H1 (cell line): Measurements from ENCODE around the gene ZBTB40. TPM values are rescaled to one million over a fixed set of nuclear protein-coding genes. Genes with fewer than 3 reads are reported as not detected.

Experiments used
- CTCF ChIA-PET: fragments of 300-600 bp; sonication (Branson Sonifier 250); formaldehyde crosslinking; loops from one replicate; lab custom pipeline; 2021; ENCODE audit not compliant: partially characterized antibody; lab: Charles Lee
- POLR2A ChIA-PET: fragments of 300-600 bp; sonication (Branson Sonifier 250); formaldehyde crosslinking; loops from one replicate; lab custom pipeline; 2021; ENCODE audit warnings: inconsistent platforms; ENCODE audit not compliant: partially characterized antibody; lab: Charles Lee
- DNase-seq, 2 experiments: peaks; one replicate each; pipeline versions ENCODE4 v3.0.0 to v3.0.0-alpha.2; 2010 to 2022; ENCODE audit warnings: low spot score in 2 of 2, low read depth in 1 of 2, mixed read lengths in 1 of 2
- FAIRE-seq: peaks from 2 replicates; lab custom pipeline; 2011; peaks lifted over from hg19 to GRCh38; lab: Jason Lieb, UNC
- H2AFZ ChIP-seq: 2 replicates; pipeline ENCODE4 v1.8.1; 2012; ENCODE audit warnings: low read length, inconsistent platforms
- H2AK5ac ChIP-seq: 2 replicates; pipeline ENCODE4 v1.6.1; 2013; ENCODE audit warnings: low read depth, low read length
- H2BK120ac ChIP-seq: replicated peaks from 2 replicates; pipeline ENCODE3; 2013; ENCODE audit warnings: low read depth, low read length, inconsistent platforms
- H2BK12ac ChIP-seq: 2 replicates; pipeline ENCODE4 v1.6.1; 2013; ENCODE audit warnings: low read depth, low read length
- H2BK15ac ChIP-seq: 2 replicates; pipeline ENCODE4 v1.6.1; 2013; ENCODE audit warnings: low read length
- H2BK20ac ChIP-seq: 2 replicates; pipeline ENCODE4 v1.6.1; 2013; ENCODE audit warnings: low read length
- H2BK5ac ChIP-seq: 2 replicates; pipeline ENCODE4 v1.6.1; 2013; ENCODE audit warnings: low read depth, low read length
- H3K14ac ChIP-seq: 2 replicates; pipeline ENCODE4 v1.6.1; 2013; ENCODE audit warnings: inconsistent platforms; ENCODE audit not compliant: insufficient read length
- H3K18ac ChIP-seq: 2 replicates; pipeline ENCODE4 v1.6.1; 2013; ENCODE audit warnings: low read length; ENCODE audit errors: extremely low read depth
- H3K23ac ChIP-seq: 2 replicates; pipeline ENCODE4 v1.6.1; 2013; ENCODE audit warnings: inconsistent platforms; ENCODE audit not compliant: insufficient read length
- H3K23me2 ChIP-seq: 2 replicates; pipeline ENCODE4 v1.6.1; 2013; ENCODE audit warnings: low read depth, low read length
- H3K27ac ChIP-seq: 2 replicates; pipeline ENCODE4 v1.6.1; 2011; ENCODE audit warnings: low read depth, low read length, inconsistent platforms
- H3K27me3 ChIP-seq, 4 experiments: replicated peaks in 1 of 4; 1 replicate in 1 of 4; 2 replicates in 3 of 4; pipeline versions ENCODE4 v1.6.1 to v1.8.1; 2011 to 2013; ENCODE audit warnings: low read length in 3 of 4, mild to moderate bottlenecking in 3 of 4, inconsistent platforms in 2 of 4, mixed read lengths in 2 of 4, moderate library complexity in 1 of 4; ENCODE audit not compliant: control insufficient read depth in 3 of 4, insufficient read depth in 3 of 4; ENCODE audit errors: extremely low read depth in 1 of 4
- H3K36me3 ChIP-seq, 4 experiments: 2 replicates each; pipeline versions ENCODE4 v1.6.1 to v1.8.1; 2011 to 2013; ENCODE audit warnings: mild to moderate bottlenecking in 4 of 4, low read length in 3 of 4, moderate library complexity in 2 of 4, control low read depth in 1 of 4, inconsistent platforms in 1 of 4; ENCODE audit not compliant: insufficient read depth in 4 of 4, control insufficient read depth in 2 of 4
- H3K4ac ChIP-seq: replicated peaks from 2 replicates; pipeline ENCODE3; 2013; ENCODE audit warnings: low read length, low read depth, mixed read lengths, inconsistent platforms; ENCODE audit not compliant: insufficient read length
- H3K4me1 ChIP-seq, 4 experiments: replicated peaks in 1 of 4; 1 replicate in 1 of 4; 2 replicates in 3 of 4; pipeline versions ENCODE4 v1.6.1 to v1.8.1; 2011 to 2013; ENCODE audit warnings: low read length in 3 of 4, inconsistent platforms in 2 of 4, mixed read lengths in 1 of 4; ENCODE audit not compliant: insufficient read depth in 4 of 4, control insufficient read depth in 3 of 4
- H3K4me2 ChIP-seq, 2 experiments: 2 replicates each; pipeline versions ENCODE4 v1.6.1 to v1.8.1; 2011 to 2013; ENCODE audit warnings: low read depth in 2 of 2, low read length in 2 of 2, control low read depth in 1 of 2, inconsistent platforms in 1 of 2, mild to moderate bottlenecking in 1 of 2; ENCODE audit not compliant: insufficient read depth in 1 of 2
- H3K4me3 ChIP-seq, 4 experiments: fragments of 200-600, 300-600 bp in 1 of 4; sonication (generic), shearing (Covaris generic), sonication (Bioruptor Twin) in 1 of 4; 2 replicates each; pipeline versions ENCODE4 v1.5.1 to v1.8.1; 2011 to 2016; ENCODE audit warnings: low read length in 4 of 4, low read depth in 3 of 4, control low read depth in 2 of 4, inconsistent platforms in 2 of 4, mild to moderate bottlenecking in 2 of 4, mixed read lengths in 1 of 4, moderate library complexity in 1 of 4; ENCODE audit not compliant: insufficient read depth in 2 of 4; ENCODE audit errors: extremely low read depth in 1 of 4
- H3K56ac ChIP-seq: replicated peaks from 2 replicates; pipeline ENCODE3; 2013; ENCODE audit warnings: low read depth, mild to moderate bottlenecking, mixed read lengths, low read length, inconsistent platforms; ENCODE audit not compliant: insufficient read length
- H3K79me1 ChIP-seq: 2 replicates; pipeline ENCODE4 v1.6.1; 2013; ENCODE audit warnings: low read depth, low read length, control low read depth
- H3K79me2 ChIP-seq, 2 experiments: 2 replicates each; pipeline versions ENCODE4 v1.6.1 to v1.8.1; 2012 to 2013; ENCODE audit warnings: low read length in 2 of 2, mild to moderate bottlenecking in 2 of 2, inconsistent platforms in 1 of 2; ENCODE audit not compliant: insufficient read depth in 2 of 2, control insufficient read depth in 1 of 2
- H3K9ac ChIP-seq, 4 experiments: replicated peaks in 1 of 4; 1 replicate in 1 of 4; 2 replicates in 3 of 4; pipeline versions ENCODE4 v1.6.1 to v1.8.1; 2011 to 2013; ENCODE audit warnings: low read depth in 3 of 4, low read length in 3 of 4, control low read depth in 2 of 4, mild to moderate bottlenecking in 2 of 4, moderate library complexity in 2 of 4, inconsistent platforms in 1 of 4; ENCODE audit errors: extremely low read depth in 1 of 4
- H3K9me3 ChIP-seq, 2 experiments: 2 replicates each; pipeline versions ENCODE4 v1.6.1 to v1.8.1; 2012 to 2013; ENCODE audit warnings: mild to moderate bottlenecking in 2 of 2, moderate library complexity in 2 of 2, control low read depth in 1 of 2, inconsistent platforms in 1 of 2, low read depth in 1 of 2, low read length in 1 of 2, mixed read lengths in 1 of 2; ENCODE audit not compliant: insufficient read depth in 2 of 2
- H4K20me1 ChIP-seq, 2 experiments: replicated peaks in 1 of 2; 2 replicates each; pipeline versions ENCODE3 to v1.8.1; 2011 to 2013; ENCODE audit warnings: inconsistent platforms in 2 of 2, low read length in 2 of 2, mild to moderate bottlenecking in 1 of 2; ENCODE audit not compliant: insufficient read depth in 2 of 2, control insufficient read depth in 1 of 2
- H4K5ac ChIP-seq: 2 replicates; pipeline ENCODE4 v1.6.1; 2013; ENCODE audit warnings: low read length, low read depth, mixed read lengths, inconsistent platforms; ENCODE audit not compliant: insufficient read length
- H4K8ac ChIP-seq: 2 replicates; pipeline ENCODE4 v1.8.0; 2013; ENCODE audit warnings: mild to moderate bottlenecking, moderate library complexity, low read length, inconsistent platforms; ENCODE audit not compliant: insufficient read depth; ENCODE audit errors: extremely low read depth
- H4K91ac ChIP-seq: replicated peaks from 2 replicates; pipeline ENCODE3; 2013; ENCODE audit warnings: low read length, mixed read lengths, inconsistent platforms; ENCODE audit not compliant: insufficient read length
- EP300 ChIP-seq, 2 experiments: IDR thresholded peaks; 1 replicate in 1 of 2; 2 replicates in 1 of 2; pipeline ENCODE4 v1.6.1; 2011 to 2012; ENCODE audit warnings: low read depth in 2 of 2, low read length in 2 of 2, mild to moderate bottlenecking in 2 of 2, borderline replicate concordance in 1 of 2, inconsistent platforms in 1 of 2, moderate library complexity in 1 of 2
- SP1 ChIP-seq: IDR thresholded peaks from 2 replicates; pipeline ENCODE4 v1.6.1; 2011; ENCODE audit warnings: low read depth, low read length
- SRF ChIP-seq: IDR thresholded peaks from 2 replicates; pipeline ENCODE4 v1.6.1; 2011; ENCODE audit warnings: mild to moderate bottlenecking, low read depth, low read length, moderate library complexity
- TBP ChIP-seq: IDR thresholded peaks from 2 replicates; pipeline ENCODE4 v1.6.1; 2011; ENCODE audit warnings: low read depth, low read length, improper control_type of control experiment
- TCF12 ChIP-seq: IDR thresholded peaks from 2 replicates; pipeline ENCODE4 v1.6.1; 2011; ENCODE audit warnings: low read depth, mild to moderate bottlenecking, low read length
- WGBS, 2 experiments: shearing (Covaris generic) in 1 of 2; methylation state at CpG; one replicate each; pipeline versions ENCODE4 v1.1.6 to v1.1.7; 2013 to 2015; ENCODE audit warnings: low lambda C conversion rate in 2 of 2, mixed read lengths in 2 of 2, inconsistent platforms in 1 of 2, low coverage in 1 of 2, missing lambda C conversion rate in 1 of 2; ENCODE audit not compliant: insufficient replicate concordance in 2 of 2, insufficient coverage in 1 of 2, insufficient read length in 1 of 2; ENCODE audit errors: extremely low coverage in 1 of 2, missing lambda C conversion rate in 1 of 2; 5-methylcytosine and 5-hydroxymethylcytosine counted together
- polyA plus RNA-seq, 7 experiments: library from polyadenylated mRNA; depleted of rRNA in 3 of 7; stranded (reverse) in 5 of 7; unstranded in 2 of 7; fragments of >200 nt in 5 of 7; fragments of 200-250 nt in 2 of 7; gene quantifications; 1 replicate in 5 of 7; 2 replicates in 1 of 7; 4 replicates in 1 of 7; pipeline versions ENCODE4 v1.2.1 to v1.2.3, GENCODE V29; 2011 to 2013; ENCODE audit warnings: missing spikeins in 2 of 7, mixed read lengths in 2 of 7
- total RNA-seq: library from RNA; stranded (reverse); fragmentation: NEBNext Ultra II Directional; extraction: Animal tissue kit (Norgen Biotek cat#: 25700); gene quantifications from 2 replicates; pipeline ENCODE4 v1.2.1, GENCODE V29; 2021

ZBTB40 gene
- total and polyA plus RNA-seq, 2 of the 8 experiments (the other 6 are each of a cell fraction or from before 2014, with no cell fraction given), result 3.1 to 19.3 TPM

DNA sequence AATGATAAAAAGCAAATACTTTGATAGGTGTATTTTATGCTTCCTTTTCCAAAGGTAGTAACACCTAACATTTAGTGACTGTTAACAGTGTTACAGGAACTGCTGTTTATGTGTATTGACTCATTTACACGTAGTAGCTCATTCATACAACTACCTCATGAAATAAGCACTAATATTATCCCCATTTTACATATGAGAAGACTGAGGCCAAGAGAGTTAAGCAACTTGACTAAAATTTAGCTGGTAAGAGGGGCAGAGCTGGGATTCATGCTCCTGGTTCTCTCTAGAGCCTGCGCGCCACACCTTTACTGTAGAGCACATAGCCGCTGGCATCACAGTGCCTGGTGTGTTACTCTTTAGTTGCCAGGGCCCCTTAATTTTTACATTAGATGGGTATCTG, 11.3 kb downstream of the ZBTB40 start:
- Histone ChIP-seq H3K56ac (no peak overlapping the region), H3K4ac (no peak overlapping the region), H3K4me3 (no peak overlapping the region), H2BK20ac (no peak overlapping the region), H3K23ac (no peak overlapping the region), H2BK15ac (no peak overlapping the region), H3K79me2 (peaks cover 5 to 58% of the 10 kb centered on the region in 2 experiments; a peak in 2 of 4 replicates), H3K18ac (no peak overlapping the region), H3K4me1 (peaks cover 0 to 2% (median 0%) of the 10 kb centered on the region in 4 experiments; a peak in 4 of 7 replicates), H4K5ac (no peak overlapping the region), H4K20me1 (no peaks in the 10 kb centered on the region), H3K9ac (no peak overlapping the region), H3K9me3 (no peaks in the 10 kb centered on the region), H2AFZ (no peak overlapping the region), H3K14ac (no peak overlapping the region), H3K36me3 (no peaks in the 10 kb centered on the region), H3K4me2 (no peak overlapping the region), H2BK12ac (no peak overlapping the region), H4K91ac (no peak overlapping the region), H4K8ac (no peak overlapping the region), H2BK5ac (no peak overlapping the region), H2BK120ac (no peak overlapping the region), H3K79me1 (peaks cover 7% of the 10 kb centered on the region; the same call in 1 of the 2 replicates), H3K23me2 (no peaks in the 10 kb centered on the region), H3K27ac (no peak overlapping the region), H3K27me3 (no peaks in the 10 kb centered on the region), H2AK5ac (no peak overlapping the region)
- CTCF ChIA-PET, result interaction anchor here (0.7 to 2.2 kb wide), 3 partner anchors 11 to 250 kb away, joined by 3 to 10 read pairs (median 8); no protein-coding TSS in a partner anchor
- FAIRE-seq (no peak), DNase-seq (no peak)
- WGBS, 2 experiments, result 96% methylated on average over 4 of the region's 4 CpGs; no CpG with 5 or more reads in 1 of the 2 experiments
- POLR2A ChIA-PET, result no interaction called here
- TF ChIP-seq TCF12, result no peak
- no peak for TF ChIP-seq SP1
- TF ChIP-seq SRF, result no peak
- TF ChIP-seq TBP, result no peak
- no peak for TF ChIP-seq EP300 (IDR thresholded peaks at IDR 0.05; ENCODE audit: borderline replicate concordance in 1 of 2, low read depth in 2 of 2, low read length in 2 of 2)
